GM23338 (cell line): ENCODE results near the gene CIITA. TPM values are rescaled to one million over a fixed set of nuclear protein-coding genes. Genes with fewer than 3 reads are reported as not detected.

ENCODE experiments used
- ATAC-seq: fragments of 200-7000 bp; cut with Tn5 transposase; 3 replicates; pipeline ENCODE4 v1.9.1; 2020
- DNase-seq: peaks from one replicate; pipeline ENCODE4 v3.0.0-alpha.2; 2015; ENCODE audit warnings: low spot score
- H2AFZ ChIP-seq: fragments of 200-600 bp; sonication (generic); 2 replicates; pipeline ENCODE4 v1.8.0; 2016; ENCODE audit warnings: antibody characterized with exemption, mild to moderate bottlenecking, moderate library complexity
- H3F3A ChIP-seq: fragments of 200-600 bp; sonication (generic); replicated peaks from 2 replicates; pipeline ENCODE4 v1.8.0; 2017; ENCODE audit warnings: antibody characterized with exemption, mixed run types, low read depth
- H3K27ac ChIP-seq: fragments of 200-600 bp; sonication (generic); 2 replicates; pipeline ENCODE4 v1.6.1; 2016; ENCODE audit warnings: low read depth
- H3K27me3 ChIP-seq: fragments of 200-600 bp; sonication (generic); 2 replicates; pipeline ENCODE4 v1.8.0; 2016; ENCODE audit warnings: mild to moderate bottlenecking, mixed run types, moderate library complexity; ENCODE audit not compliant: insufficient read depth
- H3K36me3 ChIP-seq: fragments of 200-600 bp; sonication (generic); 2 replicates; pipeline ENCODE4 v1.8.0; 2016; ENCODE audit warnings: mild to moderate bottlenecking; ENCODE audit not compliant: insufficient read depth
- H3K4me1 ChIP-seq: fragments of 200-600 bp; sonication (generic); 2 replicates; pipeline ENCODE4 v1.8.0; 2016; ENCODE audit warnings: mild to moderate bottlenecking, moderate library complexity; ENCODE audit not compliant: insufficient read depth
- H3K4me2 ChIP-seq: fragments of 200-600 bp; sonication (generic); 2 replicates; pipeline ENCODE4 v1.7.1; 2017; ENCODE audit warnings: mixed run types
- H3K4me3 ChIP-seq: fragments of 200-600 bp; sonication (generic); 2 replicates; pipeline ENCODE4 v1.6.1; 2016; ENCODE audit warnings: mixed run types
- H3K79me2 ChIP-seq: fragments of 200-600 bp; sonication (generic); replicated peaks from 2 replicates; pipeline ENCODE4 v1.8.0; 2017; ENCODE audit warnings: mild to moderate bottlenecking; ENCODE audit not compliant: insufficient read depth
- H3K9me2 ChIP-seq: fragments of 200-600 bp; sonication (generic); 2 replicates; pipeline ENCODE4 v1.8.0; 2017; ENCODE audit not compliant: insufficient read depth
- H4K20me1 ChIP-seq: fragments of 200-600 bp; sonication (generic); replicated peaks from 2 replicates; pipeline ENCODE4 v1.8.0; 2017; ENCODE audit warnings: mild to moderate bottlenecking; ENCODE audit not compliant: insufficient read depth
- H3K27ac Mint-ChIP-seq: 2 replicates; pipeline ENCODE4 v1.8.0; 2020; ENCODE audit warnings: inconsistent platforms, mild to moderate bottlenecking, moderate library complexity, mixed read lengths
- H3K27me3 Mint-ChIP-seq: 3 replicates; pipeline ENCODE4 v1.8.0; 2022; ENCODE audit warnings: low read depth, mild to moderate bottlenecking, moderate library complexity, mixed read lengths, inconsistent platforms; ENCODE audit not compliant: insufficient read depth, poor library complexity
- H3K36me3 Mint-ChIP-seq: 3 replicates; pipeline ENCODE4 v1.8.0; 2021; ENCODE audit warnings: low read depth, mild to moderate bottlenecking, inconsistent platforms, moderate library complexity, mixed read lengths
- H3K4me1 Mint-ChIP-seq: 3 replicates; pipeline ENCODE4 v1.8.0; 2020; ENCODE audit warnings: mild to moderate bottlenecking, inconsistent platforms, mixed read lengths
- H3K4me3 Mint-ChIP-seq: 3 replicates; pipeline ENCODE4 v1.8.0; 2021; ENCODE audit warnings: moderate library complexity, mild to moderate bottlenecking, inconsistent platforms, mixed read lengths
- H3K9me3 Mint-ChIP-seq: 3 replicates; pipeline ENCODE4 v1.8.0; 2020; ENCODE audit warnings: moderate library complexity, mild to moderate bottlenecking, inconsistent platforms, mixed read lengths
- CREB1 ChIP-seq: fragments of 250-450 bp; sonication (Bioruptor Pico); IDR thresholded peaks from 2 replicates; pipeline ENCODE4 v1.5.0; 2020; ENCODE audit warnings: low read depth, mild to moderate bottlenecking, moderate library complexity
- EZH2 ChIP-seq: fragments of 200-600 bp; sonication (generic); IDR thresholded peaks from one replicate; pipeline ENCODE4 v1.8.0; 2017; ENCODE audit warnings: antibody characterized with exemption, mild to moderate bottlenecking, low read depth; ENCODE audit not compliant: unreplicated experiment
- EZH2phosphoT487 ChIP-seq: fragments of 200-600 bp; sonication (generic); IDR thresholded peaks from one replicate; pipeline ENCODE4 v1.8.1; 2018; ENCODE audit warnings: antibody characterized with exemption; ENCODE audit not compliant: unreplicated experiment
- JUNB ChIP-seq: IDR thresholded peaks from one replicate; pipeline ENCODE4 v1.6.1; 2016; ENCODE audit warnings: antibody characterized with exemption; ENCODE audit not compliant: unreplicated experiment
- NANOG ChIP-seq: IDR thresholded peaks from 2 replicates; pipeline ENCODE4 v1.6.1; 2016; ENCODE audit warnings: antibody characterized with exemption, borderline replicate concordance
- POLR2AphosphoS5 ChIP-seq: IDR thresholded peaks from 2 replicates; pipeline ENCODE4 v1.6.1; 2016; ENCODE audit warnings: antibody characterized with exemption, low read depth
- STAT1 ChIP-seq: IDR thresholded peaks from one replicate; pipeline ENCODE4 v1.6.1; 2016; ENCODE audit warnings: antibody characterized with exemption; ENCODE audit not compliant: unreplicated experiment
- ZNF114 ChIP-seq: fragments of 250-450 bp; sonication (Bioruptor Pico); IDR thresholded peaks from 2 replicates; pipeline ENCODE4 v1.5.0; 2020; ENCODE audit warnings: mild to moderate bottlenecking, moderate library complexity
- ZNF331 ChIP-seq: fragments of 250-450 bp; sonication (Bioruptor Pico); IDR thresholded peaks from 2 replicates; pipeline ENCODE4 v1.5.0; 2020; ENCODE audit warnings: low read depth, mild to moderate bottlenecking, moderate library complexity
- polyA plus RNA-seq: library from polyadenylated mRNA; unstranded; fragments of >200 nt; fragmentation: Nextera tagmentation; extraction: Ambion mirVana; gene quantifications from 2 replicates; pipeline ENCODE4 v1.2.1, GENCODE V29; 2016
- total RNA-seq: library from RNA; depleted of rRNA; stranded (reverse); fragments of >200 nt; shearing (Covaris generic); gene quantifications from 2 replicates; pipeline ENCODE4 v1.2.3, GENCODE V29; 2014
- TF ChIP-seq, protein P1 (sequence below): fragments of 250-450 bp; sonication (Bioruptor Pico); IDR thresholded peaks from 2 replicates; pipeline ENCODE4 v1.5.0; 2020; ENCODE audit warnings: mild to moderate bottlenecking, moderate library complexity
- TF ChIP-seq, protein P2 (sequence below): IDR thresholded peaks from one replicate; pipeline ENCODE4 v1.6.1; 2018; ENCODE audit warnings: antibody characterized with exemption; ENCODE audit not compliant: unreplicated experiment
- TF ChIP-seq, protein P3 (sequence below): IDR thresholded peaks from 2 replicates; pipeline ENCODE4 v1.6.1; 2016; ENCODE audit warnings: antibody characterized with exemption
- TF ChIP-seq, protein P4 (sequence below), 2 experiments: fragments of 200-600 bp in 1 of 2; sonication (generic) in 1 of 2; conservative IDR thresholded peaks; 2 replicates each; pipeline versions ENCODE4 v1.5.1 to v1.6.1; 2016 to 2017; ENCODE audit warnings: antibody characterized with exemption in 2 of 2, low read depth in 2 of 2, mild to moderate bottlenecking in 2 of 2, moderate library complexity in 1 of 2

Gene CIITA
- total and polyA plus RNA-seq, 2 experiments from 2014 or later, result 0.10 to 0.57 TPM

DNA sequence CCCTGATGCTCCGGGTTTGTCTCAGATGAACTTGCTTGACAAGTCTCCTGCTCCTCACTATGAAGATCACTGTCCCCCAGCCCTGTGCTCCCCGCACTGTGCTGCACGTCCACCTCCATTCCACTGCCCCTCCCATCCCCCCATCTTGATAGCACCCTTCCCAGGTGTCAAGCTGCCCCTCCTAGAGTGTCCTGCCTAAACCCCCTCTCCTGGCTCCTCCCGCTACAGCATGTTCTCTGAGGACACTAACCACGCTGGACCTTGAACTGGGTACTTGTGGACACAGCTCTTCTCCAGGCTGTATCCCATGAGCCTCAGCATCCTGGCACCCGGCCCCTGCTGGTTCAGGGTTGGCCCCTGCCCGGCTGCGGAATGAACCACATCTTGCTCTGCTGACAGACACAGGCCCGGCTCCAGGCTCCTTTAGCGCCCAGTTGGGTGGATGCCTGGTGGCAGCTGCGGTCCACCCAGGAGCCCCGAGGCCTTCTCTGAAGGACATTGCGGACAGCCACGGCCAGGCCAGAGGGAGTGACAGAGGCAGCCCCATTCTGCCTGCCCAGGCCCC is 46.7 kb downstream of the CIITA start:
- H3K36me3 Mint-ChIP-seq, result peaks cover 13% of the 10 kb centered on the region
- H3K27me3 Mint-ChIP-seq, result peaks cover 8% of the 10 kb centered on the region
- H3K4me2 ChIP-seq, result no peak overlapping the region
- no peaks in the 10 kb centered on the region for H3K4me1 ChIP-seq
- no peak overlapping the region for H3K4me3 ChIP-seq
- H3K27ac ChIP-seq, result no peak overlapping the region
- DNase-seq (no peak), ATAC-seq (no peak)
- no peaks in the 10 kb centered on the region for H3K36me3 ChIP-seq
- no peaks in the 10 kb centered on the region for H3K9me2 ChIP-seq
- H3K4me3 Mint-ChIP-seq, result no peak overlapping the region
- H3F3A ChIP-seq, result no peaks in the 10 kb centered on the region
- H3K4me1 Mint-ChIP-seq, result peaks cover 2% of the 10 kb centered on the region; the same call in 1 of the 3 replicates
- H3K79me2 ChIP-seq, result no peaks in the 10 kb centered on the region
- TF ChIP-seq CREB1, result no peak
- TF ChIP-seq, protein P1, sequence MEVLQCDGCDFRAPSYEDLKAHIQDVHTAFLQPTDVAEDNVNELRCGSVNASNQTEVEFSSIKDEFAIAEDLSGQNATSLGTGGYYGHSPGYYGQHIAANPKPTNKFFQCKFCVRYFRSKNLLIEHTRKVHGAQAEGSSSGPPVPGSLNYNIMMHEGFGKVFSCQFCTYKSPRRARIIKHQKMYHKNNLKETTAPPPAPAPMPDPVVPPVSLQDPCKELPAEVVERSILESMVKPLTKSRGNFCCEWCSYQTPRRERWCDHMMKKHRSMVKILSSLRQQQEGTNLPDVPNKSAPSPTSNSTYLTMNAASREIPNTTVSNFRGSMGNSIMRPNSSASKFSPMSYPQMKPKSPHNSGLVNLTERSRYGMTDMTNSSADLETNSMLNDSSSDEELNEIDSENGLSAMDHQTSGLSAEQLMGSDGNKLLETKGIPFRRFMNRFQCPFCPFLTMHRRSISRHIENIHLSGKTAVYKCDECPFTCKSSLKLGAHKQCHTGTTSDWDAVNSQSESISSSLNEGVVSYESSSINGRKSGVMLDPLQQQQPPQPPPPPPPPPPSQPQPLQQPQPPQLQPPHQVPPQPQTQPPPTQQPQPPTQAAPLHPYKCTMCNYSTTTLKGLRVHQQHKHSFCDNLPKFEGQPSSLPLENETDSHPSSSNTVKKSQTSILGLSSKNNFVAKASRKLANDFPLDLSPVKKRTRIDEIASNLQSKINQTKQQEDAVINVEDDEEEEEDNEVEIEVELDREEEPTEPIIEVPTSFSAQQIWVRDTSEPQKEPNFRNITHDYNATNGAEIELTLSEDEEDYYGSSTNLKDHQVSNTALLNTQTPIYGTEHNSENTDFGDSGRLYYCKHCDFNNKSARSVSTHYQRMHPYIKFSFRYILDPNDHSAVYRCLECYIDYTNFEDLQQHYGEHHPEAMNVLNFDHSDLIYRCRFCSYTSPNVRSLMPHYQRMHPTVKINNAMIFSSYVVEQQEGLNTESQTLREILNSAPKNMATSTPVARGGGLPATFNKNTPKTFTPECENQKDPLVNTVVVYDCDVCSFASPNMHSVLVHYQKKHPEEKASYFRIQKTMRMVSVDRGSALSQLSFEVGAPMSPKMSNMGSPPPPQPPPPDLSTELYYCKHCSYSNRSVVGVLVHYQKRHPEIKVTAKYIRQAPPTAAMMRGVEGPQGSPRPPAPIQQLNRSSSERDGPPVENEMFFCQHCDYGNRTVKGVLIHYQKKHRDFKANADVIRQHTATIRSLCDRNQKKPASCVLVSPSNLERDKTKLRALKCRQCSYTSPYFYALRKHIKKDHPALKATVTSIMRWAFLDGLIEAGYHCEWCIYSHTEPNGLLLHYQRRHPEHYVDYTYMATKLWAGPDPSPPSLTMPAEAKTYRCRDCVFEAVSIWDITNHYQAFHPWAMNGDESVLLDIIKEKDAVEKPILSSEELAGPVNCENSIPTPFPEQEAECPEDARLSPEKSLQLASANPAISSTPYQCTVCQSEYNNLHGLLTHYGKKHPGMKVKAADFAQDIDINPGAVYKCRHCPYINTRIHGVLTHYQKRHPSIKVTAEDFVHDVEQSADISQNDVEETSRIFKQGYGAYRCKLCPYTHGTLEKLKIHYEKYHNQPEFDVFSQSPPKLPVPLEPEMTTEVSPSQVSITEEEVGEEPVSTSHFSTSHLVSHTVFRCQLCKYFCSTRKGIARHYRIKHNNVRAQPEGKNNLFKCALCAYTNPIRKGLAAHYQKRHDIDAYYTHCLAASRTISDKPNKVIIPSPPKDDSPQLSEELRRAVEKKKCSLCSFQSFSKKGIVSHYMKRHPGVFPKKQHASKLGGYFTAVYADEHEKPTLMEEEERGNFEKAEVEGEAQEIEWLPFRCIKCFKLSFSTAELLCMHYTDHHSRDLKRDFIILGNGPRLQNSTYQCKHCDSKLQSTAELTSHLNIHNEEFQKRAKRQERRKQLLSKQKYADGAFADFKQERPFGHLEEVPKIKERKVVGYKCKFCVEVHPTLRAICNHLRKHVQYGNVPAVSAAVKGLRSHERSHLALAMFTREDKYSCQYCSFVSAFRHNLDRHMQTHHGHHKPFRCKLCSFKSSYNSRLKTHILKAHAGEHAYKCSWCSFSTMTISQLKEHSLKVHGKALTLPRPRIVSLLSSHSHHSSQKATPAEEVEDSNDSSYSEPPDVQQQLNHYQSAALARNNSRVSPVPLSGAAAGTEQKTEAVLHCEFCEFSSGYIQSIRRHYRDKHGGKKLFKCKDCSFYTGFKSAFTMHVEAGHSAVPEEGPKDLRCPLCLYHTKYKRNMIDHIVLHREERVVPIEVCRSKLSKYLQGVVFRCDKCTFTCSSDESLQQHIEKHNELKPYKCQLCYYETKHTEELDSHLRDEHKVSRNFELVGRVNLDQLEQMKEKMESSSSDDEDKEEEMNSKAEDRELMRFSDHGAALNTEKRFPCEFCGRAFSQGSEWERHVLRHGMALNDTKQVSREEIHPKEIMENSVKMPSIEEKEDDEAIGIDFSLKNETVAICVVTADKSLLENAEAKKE (CRISPR knock-in tag), result no peak
- TF ChIP-seq, protein P2, sequence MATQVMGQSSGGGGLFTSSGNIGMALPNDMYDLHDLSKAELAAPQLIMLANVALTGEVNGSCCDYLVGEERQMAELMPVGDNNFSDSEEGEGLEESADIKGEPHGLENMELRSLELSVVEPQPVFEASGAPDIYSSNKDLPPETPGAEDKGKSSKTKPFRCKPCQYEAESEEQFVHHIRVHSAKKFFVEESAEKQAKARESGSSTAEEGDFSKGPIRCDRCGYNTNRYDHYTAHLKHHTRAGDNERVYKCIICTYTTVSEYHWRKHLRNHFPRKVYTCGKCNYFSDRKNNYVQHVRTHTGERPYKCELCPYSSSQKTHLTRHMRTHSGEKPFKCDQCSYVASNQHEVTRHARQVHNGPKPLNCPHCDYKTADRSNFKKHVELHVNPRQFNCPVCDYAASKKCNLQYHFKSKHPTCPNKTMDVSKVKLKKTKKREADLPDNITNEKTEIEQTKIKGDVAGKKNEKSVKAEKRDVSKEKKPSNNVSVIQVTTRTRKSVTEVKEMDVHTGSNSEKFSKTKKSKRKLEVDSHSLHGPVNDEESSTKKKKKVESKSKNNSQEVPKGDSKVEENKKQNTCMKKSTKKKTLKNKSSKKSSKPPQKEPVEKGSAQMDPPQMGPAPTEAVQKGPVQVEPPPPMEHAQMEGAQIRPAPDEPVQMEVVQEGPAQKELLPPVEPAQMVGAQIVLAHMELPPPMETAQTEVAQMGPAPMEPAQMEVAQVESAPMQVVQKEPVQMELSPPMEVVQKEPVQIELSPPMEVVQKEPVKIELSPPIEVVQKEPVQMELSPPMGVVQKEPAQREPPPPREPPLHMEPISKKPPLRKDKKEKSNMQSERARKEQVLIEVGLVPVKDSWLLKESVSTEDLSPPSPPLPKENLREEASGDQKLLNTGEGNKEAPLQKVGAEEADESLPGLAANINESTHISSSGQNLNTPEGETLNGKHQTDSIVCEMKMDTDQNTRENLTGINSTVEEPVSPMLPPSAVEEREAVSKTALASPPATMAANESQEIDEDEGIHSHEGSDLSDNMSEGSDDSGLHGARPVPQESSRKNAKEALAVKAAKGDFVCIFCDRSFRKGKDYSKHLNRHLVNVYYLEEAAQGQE, result no peak
- TF ChIP-seq ZNF331 (CRISPR knock-in tag), result no peak
- no peak for TF ChIP-seq NANOG
- TF ChIP-seq STAT1, result no peak
- TF ChIP-seq, protein P3, sequence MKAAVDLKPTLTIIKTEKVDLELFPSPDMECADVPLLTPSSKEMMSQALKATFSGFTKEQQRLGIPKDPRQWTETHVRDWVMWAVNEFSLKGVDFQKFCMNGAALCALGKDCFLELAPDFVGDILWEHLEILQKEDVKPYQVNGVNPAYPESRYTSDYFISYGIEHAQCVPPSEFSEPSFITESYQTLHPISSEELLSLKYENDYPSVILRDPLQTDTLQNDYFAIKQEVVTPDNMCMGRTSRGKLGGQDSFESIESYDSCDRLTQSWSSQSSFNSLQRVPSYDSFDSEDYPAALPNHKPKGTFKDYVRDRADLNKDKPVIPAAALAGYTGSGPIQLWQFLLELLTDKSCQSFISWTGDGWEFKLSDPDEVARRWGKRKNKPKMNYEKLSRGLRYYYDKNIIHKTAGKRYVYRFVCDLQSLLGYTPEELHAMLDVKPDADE, result no peak
- TF ChIP-seq JUNB, result no peak
- no peak for TF ChIP-seq EZH2
- no peak for TF ChIP-seq ZNF114
- TF ChIP-seq POLR2AphosphoS5, result no peak
- TF ChIP-seq, protein P4, sequence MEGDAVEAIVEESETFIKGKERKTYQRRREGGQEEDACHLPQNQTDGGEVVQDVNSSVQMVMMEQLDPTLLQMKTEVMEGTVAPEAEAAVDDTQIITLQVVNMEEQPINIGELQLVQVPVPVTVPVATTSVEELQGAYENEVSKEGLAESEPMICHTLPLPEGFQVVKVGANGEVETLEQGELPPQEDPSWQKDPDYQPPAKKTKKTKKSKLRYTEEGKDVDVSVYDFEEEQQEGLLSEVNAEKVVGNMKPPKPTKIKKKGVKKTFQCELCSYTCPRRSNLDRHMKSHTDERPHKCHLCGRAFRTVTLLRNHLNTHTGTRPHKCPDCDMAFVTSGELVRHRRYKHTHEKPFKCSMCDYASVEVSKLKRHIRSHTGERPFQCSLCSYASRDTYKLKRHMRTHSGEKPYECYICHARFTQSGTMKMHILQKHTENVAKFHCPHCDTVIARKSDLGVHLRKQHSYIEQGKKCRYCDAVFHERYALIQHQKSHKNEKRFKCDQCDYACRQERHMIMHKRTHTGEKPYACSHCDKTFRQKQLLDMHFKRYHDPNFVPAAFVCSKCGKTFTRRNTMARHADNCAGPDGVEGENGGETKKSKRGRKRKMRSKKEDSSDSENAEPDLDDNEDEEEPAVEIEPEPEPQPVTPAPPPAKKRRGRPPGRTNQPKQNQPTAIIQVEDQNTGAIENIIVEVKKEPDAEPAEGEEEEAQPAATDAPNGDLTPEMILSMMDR (conservative IDR thresholded peaks at IDR 0.05; ENCODE audit: low read depth in 2 of 2), result no peak
- no peak for TF ChIP-seq EZH2phosphoT487
- H3K27me3 ChIP-seq, result no peaks in the 10 kb centered on the region
- no peaks in the 10 kb centered on the region for H4K20me1 ChIP-seq
- H3K9me3 Mint-ChIP-seq, result no peaks in the 10 kb centered on the region
- H2AFZ ChIP-seq, result no peak overlapping the region
- H3K27ac Mint-ChIP-seq, result no peak overlapping the region
